ENCODE measurements around the gene JARID2. TPM values are rescaled to one million over a fixed set of nuclear protein-coding genes. Genes with fewer than 3 reads are reported as not detected.

The JARID2 gene
- total RNA-seq, 1 experiment from 2014 or later = 23.6 TPM

GRCh38 chr6:15484821-15485220 is 239.0 kb downstream of the JARID2 start:
- Histone ChIP-seq H4K20me1 (ENCODE audit: insufficient read depth) (no peaks in the 10 kb centered on the region), H3K4me3 (replicated peaks in 1 of 2; ENCODE audit: low read depth in 1 of 2, low read length in 2 of 2) (no peak overlapping the region), H3K4me1 (ENCODE audit: control insufficient read depth in 1 of 2, insufficient read depth in 2 of 2, low read length in 2 of 2) (no peaks in the 10 kb centered on the region), H2AFZ (ENCODE audit: low read depth, low read length, poor library complexity, severe bottlenecking) (no peak overlapping the region), H3K27ac (ENCODE audit: low read depth, low read length) (no peak overlapping the region), H3K79me2 (ENCODE audit: insufficient read depth, low read length) (peaks cover 10% of the 10 kb centered on the region; the same call in 1 of the 2 replicates), H3K36me3 (ENCODE audit: control insufficient read depth in 1 of 2, insufficient read depth in 2 of 2, low read length in 2 of 2) (0 out of 4 replicates have a peak, but pooled peaks cover 0 to 2% of the 10 kb centered on the region in 2 experiments), H3K27me3 (ENCODE audit: insufficient read depth, low read length) (no peaks in the 10 kb centered on the region), H3K4me2 (ENCODE audit: low read length) (no peak overlapping the region), H3K9ac (ENCODE audit: low read length) (no peak overlapping the region), H3K9me3 (ENCODE audit: control insufficient read depth in 1 of 2, insufficient read depth in 1 of 2, low read depth in 1 of 2, low read length in 2 of 2) (no peaks in the 10 kb centered on the region), H3K9me2 (ENCODE audit: insufficient read depth) (no peaks in the 10 kb centered on the region; the same call in 1 of the 2 replicates)
- BruUV-seq (replicated peaks) = no TSS peak
- no peak for TF ChIP-seq POLR2AphosphoS5 (IDR thresholded peaks at IDR 0.05; ENCODE audit: low read depth, low read length)
- TF ChIP-seq CBX3 (IDR thresholded peaks at IDR 0.05; ENCODE audit: low read depth) = no peak
- no peak for TF ChIP-seq ZBTB33 (IDR thresholded peaks at IDR 0.05; ENCODE audit: extremely low read depth, insufficient replicate concordance, low read length)
- TF ChIP-seq JUND (IDR thresholded peaks at IDR 0.05) = no peak
- no peak for TF ChIP-seq CEBPB (IDR thresholded peaks at IDR 0.05; ENCODE audit: low read depth)
- TF ChIP-seq ZFX (IDR thresholded peaks at IDR 0.05) = no peak
- TF ChIP-seq REST (IDR thresholded peaks at IDR 0.05; ENCODE audit: low read depth) = no peak
- TF ChIP-seq SRF (IDR thresholded peaks at IDR 0.05; ENCODE audit: low read depth) = no peak
- no peak for TF ChIP-seq POLR2A (IDR thresholded peaks at IDR 0.05; ENCODE audit: borderline replicate concordance, extremely low read depth, insufficient read depth, insufficient read length)
- no peak for TF ChIP-seq SP1 (IDR thresholded peaks at IDR 0.05; ENCODE audit: low read depth)
- no peak for TF ChIP-seq FOSL1 (IDR thresholded peaks at IDR 0.05; ENCODE audit: low read depth)
- no peak for TF ChIP-seq ATF3 (IDR thresholded peaks at IDR 0.05)
- TF ChIP-seq ZNF274 (IDR thresholded peaks at IDR 0.05; ENCODE audit: low read depth, low read length) = no peak
- ChIA-PET RAD21 (ENCODE audit: low non-redundant PET in 1 of 2, low total read pairs in 2 of 2, uncharacterized antibody in 2 of 2, unreplicated experiment in 2 of 2) (no interaction called here), CTCF (no interaction called here), POLR2A (no interaction called here)
- intact Hi-C loops (cut with micrococcal nuclease) = no loop called here
- DNase-seq (ENCODE audit: low read depth, low spot score) (no peak), ATAC-seq (no peak)
